GM19193 (cell line): ENCODE measurements around the gene PIK3IP1.

ENCODE experiments used
- POLR2A ChIP-seq: IDR thresholded peaks from 4 replicates; pipeline ENCODE4 v1.6.1; 2011; ENCODE audit not compliant: insufficient read depth, insufficient read length; ENCODE audit errors: extremely low read depth

Gene PIK3IP1

GRCh38 chr22:31276426-31277167 lies 15.7 kb downstream of the PIK3IP1 start:
- no peak for TF ChIP-seq POLR2A

GRCh38 chr22:31275576-31275975 lies 16.7 kb downstream of the PIK3IP1 start:
- no peak for TF ChIP-seq POLR2A

GRCh38 chr22:31275018-31275417 lies 17.3 kb downstream of the PIK3IP1 start:
- TF ChIP-seq POLR2A, result no peak

- no peak for TF ChIP-seq POLR2A
These were observed 18.3 kb downstream of the PIK3IP1 start for GRCh38 chr22:31274017-31274416.

GRCh38 chr22:31272522-31273446 lies 19.5 kb downstream of the PIK3IP1 start:
- no peak for TF ChIP-seq POLR2A

- TF ChIP-seq POLR2A, result no peak
These were observed 20.8 kb downstream of the PIK3IP1 start for GRCh38 chr22:31271485-31271884.

- TF ChIP-seq POLR2A, result no peak
These were observed 21.3 kb downstream of the PIK3IP1 start for GRCh38 chr22:31271026-31271425.

GRCh38 chr22:31269892-31270579 lies 22.3 kb downstream of the PIK3IP1 start:
- TF ChIP-seq POLR2A, result no peak

GRCh38 chr22:31268281-31268680 lies 24.0 kb downstream of the PIK3IP1 start:
- TF ChIP-seq POLR2A, result no peak

- no peak for TF ChIP-seq POLR2A
These were observed 28.2 kb downstream of the PIK3IP1 start for GRCh38 chr22:31263896-31264640.

- no peak for TF ChIP-seq POLR2A
These were observed 29.8 kb downstream of the PIK3IP1 start for GRCh38 chr22:31262312-31263133.

- TF ChIP-seq POLR2A, result no peak
These were observed 31.8 kb downstream of the PIK3IP1 start for GRCh38 chr22:31260474-31260856.

GRCh38 chr22:31259798-31260473 lies 32.4 kb downstream of the PIK3IP1 start:
- no peak for TF ChIP-seq POLR2A
